H1 (cell line): Measurements from ENCODE around the gene GRIK4. TPM values are rescaled to one million over a fixed set of nuclear protein-coding genes. Genes with fewer than 3 reads are reported as not detected.
A peak's percentile ranks its signal among the peaks of the same experiment; 100 is the strongest.

Source experiments
- CTCF ChIA-PET: fragments of 300-600 bp; sonication (Branson Sonifier 250); formaldehyde crosslinking; loops from one replicate; lab custom pipeline; 2021; ENCODE audit not compliant: partially characterized antibody; lab: Charles Lee
- POLR2A ChIA-PET: fragments of 300-600 bp; sonication (Branson Sonifier 250); formaldehyde crosslinking; loops from one replicate; lab custom pipeline; 2021; ENCODE audit warnings: inconsistent platforms; ENCODE audit not compliant: partially characterized antibody; lab: Charles Lee
- DNase-seq, 2 experiments: peaks; one replicate each; pipeline versions ENCODE4 v3.0.0 to v3.0.0-alpha.2; 2010 to 2022; ENCODE audit warnings: low spot score in 2 of 2, low read depth in 1 of 2, mixed read lengths in 1 of 2
- FAIRE-seq: peaks from 2 replicates; lab custom pipeline; 2011; peaks lifted over from hg19 to GRCh38; lab: Jason Lieb, UNC
- H2AFZ ChIP-seq: 2 replicates; pipeline ENCODE4 v1.8.1; 2012; ENCODE audit warnings: low read length, inconsistent platforms
- H2AK5ac ChIP-seq: 2 replicates; pipeline ENCODE4 v1.6.1; 2013; ENCODE audit warnings: low read depth, low read length
- H2BK120ac ChIP-seq: replicated peaks from 2 replicates; pipeline ENCODE3; 2013; ENCODE audit warnings: low read depth, low read length, inconsistent platforms
- H2BK12ac ChIP-seq: 2 replicates; pipeline ENCODE4 v1.6.1; 2013; ENCODE audit warnings: low read depth, low read length
- H2BK15ac ChIP-seq: 2 replicates; pipeline ENCODE4 v1.6.1; 2013; ENCODE audit warnings: low read length
- H2BK20ac ChIP-seq: 2 replicates; pipeline ENCODE4 v1.6.1; 2013; ENCODE audit warnings: low read length
- H2BK5ac ChIP-seq: 2 replicates; pipeline ENCODE4 v1.6.1; 2013; ENCODE audit warnings: low read depth, low read length
- H3K14ac ChIP-seq: 2 replicates; pipeline ENCODE4 v1.6.1; 2013; ENCODE audit warnings: inconsistent platforms; ENCODE audit not compliant: insufficient read length
- H3K18ac ChIP-seq: 2 replicates; pipeline ENCODE4 v1.6.1; 2013; ENCODE audit warnings: low read length; ENCODE audit errors: extremely low read depth
- H3K23ac ChIP-seq: 2 replicates; pipeline ENCODE4 v1.6.1; 2013; ENCODE audit warnings: inconsistent platforms; ENCODE audit not compliant: insufficient read length
- H3K23me2 ChIP-seq: 2 replicates; pipeline ENCODE4 v1.6.1; 2013; ENCODE audit warnings: low read depth, low read length
- H3K27ac ChIP-seq: 2 replicates; pipeline ENCODE4 v1.6.1; 2011; ENCODE audit warnings: low read depth, low read length, inconsistent platforms
- H3K27me3 ChIP-seq, 4 experiments: replicated peaks in 1 of 4; 1 replicate in 1 of 4; 2 replicates in 3 of 4; pipeline versions ENCODE4 v1.6.1 to v1.8.1; 2011 to 2013; ENCODE audit warnings: low read length in 3 of 4, mild to moderate bottlenecking in 3 of 4, inconsistent platforms in 2 of 4, mixed read lengths in 2 of 4, moderate library complexity in 1 of 4; ENCODE audit not compliant: control insufficient read depth in 3 of 4, insufficient read depth in 3 of 4; ENCODE audit errors: extremely low read depth in 1 of 4
- H3K36me3 ChIP-seq, 4 experiments: 2 replicates each; pipeline versions ENCODE4 v1.6.1 to v1.8.1; 2011 to 2013; ENCODE audit warnings: mild to moderate bottlenecking in 4 of 4, low read length in 3 of 4, moderate library complexity in 2 of 4, control low read depth in 1 of 4, inconsistent platforms in 1 of 4; ENCODE audit not compliant: insufficient read depth in 4 of 4, control insufficient read depth in 2 of 4
- H3K4ac ChIP-seq: replicated peaks from 2 replicates; pipeline ENCODE3; 2013; ENCODE audit warnings: low read length, low read depth, mixed read lengths, inconsistent platforms; ENCODE audit not compliant: insufficient read length
- H3K4me1 ChIP-seq, 4 experiments: replicated peaks in 1 of 4; 1 replicate in 1 of 4; 2 replicates in 3 of 4; pipeline versions ENCODE4 v1.6.1 to v1.8.1; 2011 to 2013; ENCODE audit warnings: low read length in 3 of 4, inconsistent platforms in 2 of 4, mixed read lengths in 1 of 4; ENCODE audit not compliant: insufficient read depth in 4 of 4, control insufficient read depth in 3 of 4
- H3K4me2 ChIP-seq, 2 experiments: 2 replicates each; pipeline versions ENCODE4 v1.6.1 to v1.8.1; 2011 to 2013; ENCODE audit warnings: low read depth in 2 of 2, low read length in 2 of 2, control low read depth in 1 of 2, inconsistent platforms in 1 of 2, mild to moderate bottlenecking in 1 of 2; ENCODE audit not compliant: insufficient read depth in 1 of 2
- H3K4me3 ChIP-seq, 4 experiments: fragments of 200-600, 300-600 bp in 1 of 4; sonication (generic), shearing (Covaris generic), sonication (Bioruptor Twin) in 1 of 4; 2 replicates each; pipeline versions ENCODE4 v1.5.1 to v1.8.1; 2011 to 2016; ENCODE audit warnings: low read length in 4 of 4, low read depth in 3 of 4, control low read depth in 2 of 4, inconsistent platforms in 2 of 4, mild to moderate bottlenecking in 2 of 4, mixed read lengths in 1 of 4, moderate library complexity in 1 of 4; ENCODE audit not compliant: insufficient read depth in 2 of 4; ENCODE audit errors: extremely low read depth in 1 of 4
- H3K56ac ChIP-seq: replicated peaks from 2 replicates; pipeline ENCODE3; 2013; ENCODE audit warnings: low read depth, mild to moderate bottlenecking, mixed read lengths, low read length, inconsistent platforms; ENCODE audit not compliant: insufficient read length
- H3K79me1 ChIP-seq: 2 replicates; pipeline ENCODE4 v1.6.1; 2013; ENCODE audit warnings: low read depth, low read length, control low read depth
- H3K79me2 ChIP-seq, 2 experiments: 2 replicates each; pipeline versions ENCODE4 v1.6.1 to v1.8.1; 2012 to 2013; ENCODE audit warnings: low read length in 2 of 2, mild to moderate bottlenecking in 2 of 2, inconsistent platforms in 1 of 2; ENCODE audit not compliant: insufficient read depth in 2 of 2, control insufficient read depth in 1 of 2
- H3K9ac ChIP-seq, 4 experiments: replicated peaks in 1 of 4; 1 replicate in 1 of 4; 2 replicates in 3 of 4; pipeline versions ENCODE4 v1.6.1 to v1.8.1; 2011 to 2013; ENCODE audit warnings: low read depth in 3 of 4, low read length in 3 of 4, control low read depth in 2 of 4, mild to moderate bottlenecking in 2 of 4, moderate library complexity in 2 of 4, inconsistent platforms in 1 of 4; ENCODE audit errors: extremely low read depth in 1 of 4
- H3K9me3 ChIP-seq, 2 experiments: 2 replicates each; pipeline versions ENCODE4 v1.6.1 to v1.8.1; 2012 to 2013; ENCODE audit warnings: mild to moderate bottlenecking in 2 of 2, moderate library complexity in 2 of 2, control low read depth in 1 of 2, inconsistent platforms in 1 of 2, low read depth in 1 of 2, low read length in 1 of 2, mixed read lengths in 1 of 2; ENCODE audit not compliant: insufficient read depth in 2 of 2
- H4K20me1 ChIP-seq, 2 experiments: replicated peaks in 1 of 2; 2 replicates each; pipeline versions ENCODE3 to v1.8.1; 2011 to 2013; ENCODE audit warnings: inconsistent platforms in 2 of 2, low read length in 2 of 2, mild to moderate bottlenecking in 1 of 2; ENCODE audit not compliant: insufficient read depth in 2 of 2, control insufficient read depth in 1 of 2
- H4K5ac ChIP-seq: 2 replicates; pipeline ENCODE4 v1.6.1; 2013; ENCODE audit warnings: low read length, low read depth, mixed read lengths, inconsistent platforms; ENCODE audit not compliant: insufficient read length
- H4K8ac ChIP-seq: 2 replicates; pipeline ENCODE4 v1.8.0; 2013; ENCODE audit warnings: mild to moderate bottlenecking, moderate library complexity, low read length, inconsistent platforms; ENCODE audit not compliant: insufficient read depth; ENCODE audit errors: extremely low read depth
- H4K91ac ChIP-seq: replicated peaks from 2 replicates; pipeline ENCODE3; 2013; ENCODE audit warnings: low read length, mixed read lengths, inconsistent platforms; ENCODE audit not compliant: insufficient read length
- CEBPB ChIP-seq: IDR thresholded peaks from 2 replicates; pipeline ENCODE4 v1.6.1; 2012; ENCODE audit warnings: low read depth, low read length
- KDM1A ChIP-seq: fragments of 200-600, 300-600 bp; sonication (generic); IDR thresholded peaks from 2 replicates; pipeline ENCODE4 v1.7.1; 2016; ENCODE audit warnings: mild to moderate bottlenecking, low read length, borderline replicate concordance
- WGBS, 2 experiments: shearing (Covaris generic) in 1 of 2; methylation state at CpG; one replicate each; pipeline versions ENCODE4 v1.1.6 to v1.1.7; 2013 to 2015; ENCODE audit warnings: low lambda C conversion rate in 2 of 2, mixed read lengths in 2 of 2, inconsistent platforms in 1 of 2, low coverage in 1 of 2, missing lambda C conversion rate in 1 of 2; ENCODE audit not compliant: insufficient replicate concordance in 2 of 2, insufficient coverage in 1 of 2, insufficient read length in 1 of 2; ENCODE audit errors: extremely low coverage in 1 of 2, missing lambda C conversion rate in 1 of 2; 5-methylcytosine and 5-hydroxymethylcytosine counted together
- polyA plus RNA-seq, 7 experiments: library from polyadenylated mRNA; depleted of rRNA in 3 of 7; stranded (reverse) in 5 of 7; unstranded in 2 of 7; fragments of >200 nt in 5 of 7; fragments of 200-250 nt in 2 of 7; gene quantifications; 1 replicate in 5 of 7; 2 replicates in 1 of 7; 4 replicates in 1 of 7; pipeline versions ENCODE4 v1.2.1 to v1.2.3, GENCODE V29; 2011 to 2013; ENCODE audit warnings: missing spikeins in 2 of 7, mixed read lengths in 2 of 7
- total RNA-seq: library from RNA; stranded (reverse); fragmentation: NEBNext Ultra II Directional; extraction: Animal tissue kit (Norgen Biotek cat#: 25700); gene quantifications from 2 replicates; pipeline ENCODE4 v1.2.1, GENCODE V29; 2021

The GRIK4 gene
- total and polyA plus RNA-seq, 2 of the 8 experiments (the other 6 are each of a cell fraction or from before 2014, with no cell fraction given) = 1.2 to 2.9 TPM

DNA sequence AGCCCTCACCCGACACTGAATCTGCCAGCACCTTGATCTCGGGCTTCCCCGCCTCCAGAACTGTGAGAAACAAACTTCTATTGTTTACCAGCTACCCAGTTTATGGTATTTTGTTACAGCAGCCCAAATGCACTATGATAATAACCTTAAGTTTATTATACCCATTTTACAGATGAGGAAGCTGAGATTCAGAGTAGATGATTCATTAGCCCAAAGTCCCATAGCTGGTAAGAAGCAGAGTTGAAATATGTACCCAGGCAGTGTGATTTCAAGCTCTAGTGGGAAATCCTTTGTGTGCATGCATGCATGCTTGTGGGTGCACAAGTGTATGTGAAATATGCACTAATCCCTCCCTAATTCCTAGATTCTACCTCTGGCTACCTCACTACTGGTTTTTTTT lies 7.9 kb downstream of the GRIK4 start:
- FAIRE-seq = no peak
- H2BK15ac ChIP-seq = no peak overlapping the region
- no peak overlapping the region for H2AFZ ChIP-seq
- H3K23ac ChIP-seq = no peak overlapping the region
- H2AK5ac ChIP-seq = no peak overlapping the region
- H3K36me3 ChIP-seq = no peaks in the 10 kb centered on the region
- no peaks in the 10 kb centered on the region for H3K9me3 ChIP-seq
- H2BK120ac ChIP-seq = no peak overlapping the region
- H3K79me2 ChIP-seq = no peaks in the 10 kb centered on the region
- H3K56ac ChIP-seq = no peak overlapping the region
- no peaks in the 10 kb centered on the region for H3K23me2 ChIP-seq
- H3K79me1 ChIP-seq = no peaks in the 10 kb centered on the region
- no peaks in the 10 kb centered on the region for H4K20me1 ChIP-seq
- no peak overlapping the region for H3K18ac ChIP-seq
- no peak overlapping the region for H4K5ac ChIP-seq
- WGBS, 2 experiments = 96% methylated on average over 3 of the region's 3 CpGs; no CpG with 5 or more reads in 1 of the 2 experiments
- TF ChIP-seq CEBPB (no peak), KDM1A (0 out of 2 replicates have a peak, but pooled peaks have one; percentile 36)
- CTCF ChIA-PET = interaction anchor here (0.7 to 1.9 kb wide), 4 partner anchors 8 to 110 kb away, joined by 3 to 5 read pairs (median 4); partner anchors contain the start of gene GRIK4
- no peak overlapping the region for H4K91ac ChIP-seq
- H3K9ac ChIP-seq = no peak overlapping the region
- no peak for DNase-seq
- peaks cover 0 to 8% (median 1%) of the 10 kb centered on the region in 4 experiments; a peak in 2 of 7 replicates for H3K27me3 ChIP-seq
- no peak overlapping the region for H2BK5ac ChIP-seq
- no peak overlapping the region for H2BK20ac ChIP-seq
- H3K4me1 ChIP-seq = peaks cover 3 to 26% (median 15%) of the 10 kb centered on the region in 4 experiments
- POLR2A ChIA-PET = interaction anchor here (0.5 to 0.6 kb wide), 2 partner anchors 48 to 373 kb away, joined by 3 read pairs; no protein-coding TSS in a partner anchor
- H3K4me2 ChIP-seq = no peak overlapping the region
- H3K4ac ChIP-seq = no peak overlapping the region
- no peak overlapping the region; the same call in 1 of the 2 replicates for H4K8ac ChIP-seq
- H3K27ac ChIP-seq = no peak overlapping the region
- no peak overlapping the region for H3K4me3 ChIP-seq
- no peak overlapping the region for H2BK12ac ChIP-seq
- H3K14ac ChIP-seq = no peak overlapping the region
